Stimulated activated memory B cell treated with anti-CD40 and anti-IgM and Interleukin-4, amounts not matched to agents 10 μg/mL and 1 μg/mL and 100 μg/mL, for 72 hours (primary cell): ENCODE data around the gene CSRNP2.
A peak's percentile ranks its signal among the peaks of the same experiment; 100 is the strongest.

Experiments
- ATAC-seq: fragments of 150-1000 bp; cut with Tn5 transposase; 2 replicates; pipeline ENCODE4 v1.10.0; 2021
- H3K27ac Mint-ChIP-seq: one replicate; pipeline ENCODE4 v1.8.0; 2022; ENCODE audit warnings: mild to moderate bottlenecking, mixed read lengths
- H3K27me3 Mint-ChIP-seq: one replicate; pipeline ENCODE4 v1.8.0; 2022; ENCODE audit warnings: mixed read lengths
- H3K36me3 Mint-ChIP-seq: one replicate; pipeline ENCODE4 v1.8.0; 2022; ENCODE audit warnings: mixed read lengths
- H3K4me1 Mint-ChIP-seq: one replicate; pipeline ENCODE4 v1.8.0; 2022; ENCODE audit warnings: mixed read lengths
- H3K4me3 Mint-ChIP-seq: one replicate; pipeline ENCODE4 v1.8.0; 2022; ENCODE audit warnings: mild to moderate bottlenecking, moderate library complexity, mixed read lengths
- H3K9me3 Mint-ChIP-seq: one replicate; pipeline ENCODE4 v1.8.0; 2022; ENCODE audit warnings: mixed read lengths

Gene CSRNP2

GRCh38 chr12:51059086-51059485 lies 24.3 kb downstream of the CSRNP2 start:
- Mint-ChIP-seq H3K36me3 (peaks cover 25% of the 10 kb centered on the region), H3K27ac (no peak overlapping the region)
- no peak for ATAC-seq

GRCh38 chr12:51056242-51056641 lies 27.2 kb downstream of the CSRNP2 start:
- ATAC-seq, result no peak
- Mint-ChIP-seq H3K4me3 (no peak overlapping the region), H3K36me3 (peaks cover 37% of the 10 kb centered on the region), H3K27me3 (no peaks in the 10 kb centered on the region), H3K9me3 (no peaks in the 10 kb centered on the region), H3K27ac (no peak overlapping the region), H3K4me1 (peaks cover 8% of the 10 kb centered on the region)

More at GRCh38 chr12:51059086-51059485, 24.3 kb downstream of the CSRNP2 start:
- Mint-ChIP-seq H3K4me3 (no peak overlapping the region), H3K4me1 (no peaks in the 10 kb centered on the region), H3K27me3 (no peaks in the 10 kb centered on the region), H3K9me3 (no peaks in the 10 kb centered on the region)

- Mint-ChIP-seq H3K36me3 (peaks cover 32% of the 10 kb centered on the region), H3K4me1 (peaks cover 8% of the 10 kb centered on the region), H3K4me3 (no peak overlapping the region), H3K27me3 (no peaks in the 10 kb centered on the region), H3K27ac (no peak overlapping the region), H3K9me3 (no peaks in the 10 kb centered on the region)
- no peak for ATAC-seq
These were observed 28.3 kb downstream of the CSRNP2 start for GRCh38 chr12:51055060-51055459.

GRCh38 chr12:51051787-51052186 lies 31.6 kb downstream of the CSRNP2 start:
- ATAC-seq, result no peak
- peaks cover 23% of the 10 kb centered on the region for H3K36me3 Mint-ChIP-seq
- H3K4me3 Mint-ChIP-seq, result no peak overlapping the region
- H3K27me3 Mint-ChIP-seq, result no peaks in the 10 kb centered on the region
- H3K9me3 Mint-ChIP-seq, result no peaks in the 10 kb centered on the region
- H3K4me1 Mint-ChIP-seq, result peaks cover 28% of the 10 kb centered on the region
- no peak overlapping the region for H3K27ac Mint-ChIP-seq

GRCh38 chr12:51049525-51049924 lies 33.9 kb downstream of the CSRNP2 start:
- Mint-ChIP-seq H3K27me3 (no peaks in the 10 kb centered on the region), H3K4me3 (peak overlapping the region; percentile 97), H3K4me1 (peaks cover 28% of the 10 kb centered on the region), H3K9me3 (no peaks in the 10 kb centered on the region), H3K27ac (peak overlapping the region; percentile 92), H3K36me3 (peaks cover 18% of the 10 kb centered on the region)
- no peak for ATAC-seq

- peak overlapping the region; percentile 97 for H3K4me3 Mint-ChIP-seq
- no peaks in the 10 kb centered on the region for H3K27me3 Mint-ChIP-seq
- no peak for ATAC-seq
- H3K9me3 Mint-ChIP-seq, result no peaks in the 10 kb centered on the region
- H3K4me1 Mint-ChIP-seq, result peaks cover 28% of the 10 kb centered on the region
- H3K27ac Mint-ChIP-seq, result peak overlapping the region; percentile 92
- peaks cover 18% of the 10 kb centered on the region for H3K36me3 Mint-ChIP-seq
These were observed 34.6 kb downstream of the CSRNP2 start for GRCh38 chr12:51048661-51049251.

GRCh38 chr12:51047655-51048540 lies 35.5 kb downstream of the CSRNP2 start, which contains the start of gene LETMD1:
Gene LETMD1, plus strand, starts transcription at chr12:51048327. Its CDS starts 30 bp downstream, at chr12:51048357.
- no peaks in the 10 kb centered on the region for H3K27me3 Mint-ChIP-seq
- peak within 1 kb of the TSS; percentile 97 for H3K4me3 Mint-ChIP-seq
- H3K27ac Mint-ChIP-seq, result peak within 1 kb of the TSS; percentile 92
- peak; percentile 99 for ATAC-seq
- H3K4me1 Mint-ChIP-seq, result peaks cover 28% of the 10 kb centered on the region
- no peaks in the 10 kb centered on the region for H3K9me3 Mint-ChIP-seq
- peaks cover 15% of the 10 kb centered on the region for H3K36me3 Mint-ChIP-seq

- no peaks in the 10 kb centered on the region for H3K4me1 Mint-ChIP-seq
- no peak for ATAC-seq
- H3K27ac Mint-ChIP-seq, result no peak overlapping the region
- H3K27me3 Mint-ChIP-seq, result no peaks in the 10 kb centered on the region
- no peaks in the 10 kb centered on the region for H3K36me3 Mint-ChIP-seq
- no peaks in the 10 kb centered on the region for H3K9me3 Mint-ChIP-seq
- H3K4me3 Mint-ChIP-seq, result no peak overlapping the region
These were observed 47.1 kb downstream of the CSRNP2 start for GRCh38 chr12:51036279-51036678.

- Mint-ChIP-seq H3K27ac (no peak overlapping the region), H3K4me1 (no peaks in the 10 kb centered on the region), H3K9me3 (no peaks in the 10 kb centered on the region), H3K27me3 (no peaks in the 10 kb centered on the region), H3K36me3 (no peaks in the 10 kb centered on the region), H3K4me3 (no peak overlapping the region)
- ATAC-seq, result no peak
These were observed 49.8 kb downstream of the CSRNP2 start for GRCh38 chr12:51033457-51034089.

GRCh38 chr12:51033048-51033447 lies 50.3 kb downstream of the CSRNP2 start:
- H3K9me3 Mint-ChIP-seq, result no peaks in the 10 kb centered on the region
- H3K36me3 Mint-ChIP-seq, result no peaks in the 10 kb centered on the region
- ATAC-seq, result no peak
- H3K4me1 Mint-ChIP-seq, result no peaks in the 10 kb centered on the region
- no peaks in the 10 kb centered on the region for H3K27me3 Mint-ChIP-seq
- H3K27ac Mint-ChIP-seq, result no peak overlapping the region
- H3K4me3 Mint-ChIP-seq, result no peak overlapping the region

GRCh38 chr12:51028813-51029150 lies 54.6 kb downstream of the CSRNP2 start:
- ATAC-seq, result no peak
- Mint-ChIP-seq H3K27ac (no peak overlapping the region), H3K36me3 (no peaks in the 10 kb centered on the region), H3K4me3 (no peak overlapping the region), H3K27me3 (no peaks in the 10 kb centered on the region), H3K4me1 (peaks cover 24% of the 10 kb centered on the region), H3K9me3 (no peaks in the 10 kb centered on the region)

- no peak for ATAC-seq
- Mint-ChIP-seq H3K27me3 (no peaks in the 10 kb centered on the region), H3K9me3 (no peaks in the 10 kb centered on the region), H3K4me3 (no peak overlapping the region), H3K27ac (no peak overlapping the region), H3K4me1 (peaks cover 24% of the 10 kb centered on the region), H3K36me3 (no peaks in the 10 kb centered on the region)
These were observed 55.1 kb downstream of the CSRNP2 start for GRCh38 chr12:51028126-51028812.

GRCh38 chr12:51027342-51027835 lies 56.0 kb downstream of the CSRNP2 start:
- Mint-ChIP-seq H3K36me3 (no peaks in the 10 kb centered on the region), H3K27me3 (no peaks in the 10 kb centered on the region), H3K9me3 (no peaks in the 10 kb centered on the region), H3K4me1 (peaks cover 24% of the 10 kb centered on the region), H3K4me3 (peak overlapping the region; percentile 10), H3K27ac (no peak overlapping the region)
- ATAC-seq, result no peak

- no peaks in the 10 kb centered on the region for H3K27me3 Mint-ChIP-seq
- no peaks in the 10 kb centered on the region for H3K36me3 Mint-ChIP-seq
- peak; percentile 99 for ATAC-seq
- H3K27ac Mint-ChIP-seq, result peak within 1 kb of the TSS; percentile 86
- H3K9me3 Mint-ChIP-seq, result no peaks in the 10 kb centered on the region
- peak within 1 kb of the TSS; percentile 95 for H3K4me3 Mint-ChIP-seq
- H3K4me1 Mint-ChIP-seq, result peaks cover 34% of the 10 kb centered on the region
These were observed 57.4 kb downstream of the CSRNP2 start, which contains the start of gene SLC11A2 for GRCh38 chr12:51025836-51026638. Gene SLC11A2, minus strand, starts transcription at chr12:51026384. Its CDS starts 15,656 bp downstream, at chr12:51010728.
